Smooth muscle cell of trachea (primary cell): Measurements from ENCODE around the gene FARS2. TPM values are rescaled to one million over a fixed set of nuclear protein-coding genes. Genes with fewer than 3 reads are reported as not detected.

Source experiments
- total RNA-seq: library from RNA; depleted of rRNA; stranded (reverse); fragments of >200 nt; gene quantifications from 2 replicates; pipeline ENCODE4 v1.2.1, GENCODE V29; 2014

FARS2 gene
- total RNA-seq, result 27.5 and 37.2 TPM in 2 replicates

GRCh38 chr6:5260661-5261544, at the start of gene FARS2, which contains the start of gene LYRM4:
Gene FARS2 (plus strand): TSS chr6:5261513.
Gene LYRM4 (minus strand): TSS chr6:5260950. CDS start chr6:5260733, 217 bp downstream.

Other genes with a start within 250 kb of the FARS2 start
- gene PPP1R3G, start 176.2 kb upstream of the FARS2 start, total RNA-seq, result 3.3 and 6.8 TPM in 2 replicates
- 18.8 and 24.1 TPM in 2 replicates for gene LYRM4, start 563 bp upstream of the FARS2 start, total RNA-seq